MV-4-11 (cell line): ENCODE data around the gene MTCH1.

Experiments
- DNase-seq: peaks from one replicate; lab custom pipeline; 2025; lab: John Stamatoyannopoulos, UW

Gene MTCH1, protein sequence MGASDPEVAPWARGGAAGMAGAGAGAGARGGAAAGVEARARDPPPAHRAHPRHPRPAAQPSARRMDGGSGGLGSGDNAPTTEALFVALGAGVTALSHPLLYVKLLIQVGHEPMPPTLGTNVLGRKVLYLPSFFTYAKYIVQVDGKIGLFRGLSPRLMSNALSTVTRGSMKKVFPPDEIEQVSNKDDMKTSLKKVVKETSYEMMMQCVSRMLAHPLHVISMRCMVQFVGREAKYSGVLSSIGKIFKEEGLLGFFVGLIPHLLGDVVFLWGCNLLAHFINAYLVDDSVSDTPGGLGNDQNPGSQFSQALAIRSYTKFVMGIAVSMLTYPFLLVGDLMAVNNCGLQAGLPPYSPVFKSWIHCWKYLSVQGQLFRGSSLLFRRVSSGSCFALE

GRCh38 chr6:36985808-36986703 lies at the start of gene MTCH1:
Gene MTCH1 (minus strand): TSS chr6:36986196. CDS start chr6:36986173, 23 bp downstream.
- DNase-seq: peak; percentile 78

- no peak for DNase-seq
These were observed 48.1 kb upstream of the MTCH1 start for GRCh38 chr6:37033819-37034795.

DNA sequence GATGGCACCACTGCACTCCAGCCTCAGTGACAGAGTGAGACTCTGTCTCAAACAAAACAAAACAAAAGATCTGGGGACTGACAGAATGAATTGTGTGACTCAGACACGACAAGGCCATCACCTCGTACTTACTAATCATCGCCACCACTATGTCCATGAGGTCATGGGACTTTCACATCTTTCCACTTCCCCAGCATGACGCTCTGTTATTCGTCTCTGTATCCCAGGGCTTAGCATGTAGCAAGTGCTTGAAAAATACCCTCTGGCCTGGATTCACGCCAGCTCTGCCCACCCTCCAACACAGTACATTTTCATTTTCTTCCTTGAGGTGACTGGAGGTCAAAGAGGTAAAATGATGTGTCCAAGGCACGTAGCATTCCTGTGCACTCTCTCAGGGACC lies 47.3 kb upstream of the MTCH1 start:
- DNase-seq: peak; percentile 90

DNA sequence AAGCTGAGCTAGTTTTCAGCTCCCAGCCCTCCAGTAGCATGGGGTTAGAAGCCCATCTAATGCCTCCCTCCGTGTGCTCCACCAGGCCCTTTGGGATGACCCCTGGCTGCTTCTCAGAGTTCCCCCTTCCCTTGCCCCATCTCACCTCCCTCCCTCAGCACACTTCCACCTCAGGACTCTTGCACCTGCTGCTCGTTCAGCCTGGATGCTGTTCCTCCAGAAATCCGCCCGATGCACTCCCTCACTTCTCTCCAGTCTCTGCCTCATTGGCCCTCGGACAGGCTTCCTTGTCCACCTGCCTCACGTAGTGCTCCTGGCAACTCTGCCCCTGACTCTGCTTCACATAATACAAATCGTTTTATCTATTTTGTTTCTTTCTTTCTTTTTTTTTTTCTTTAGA lies 46.2 kb upstream of the MTCH1 start:
- DNase-seq: no peak

DNA sequence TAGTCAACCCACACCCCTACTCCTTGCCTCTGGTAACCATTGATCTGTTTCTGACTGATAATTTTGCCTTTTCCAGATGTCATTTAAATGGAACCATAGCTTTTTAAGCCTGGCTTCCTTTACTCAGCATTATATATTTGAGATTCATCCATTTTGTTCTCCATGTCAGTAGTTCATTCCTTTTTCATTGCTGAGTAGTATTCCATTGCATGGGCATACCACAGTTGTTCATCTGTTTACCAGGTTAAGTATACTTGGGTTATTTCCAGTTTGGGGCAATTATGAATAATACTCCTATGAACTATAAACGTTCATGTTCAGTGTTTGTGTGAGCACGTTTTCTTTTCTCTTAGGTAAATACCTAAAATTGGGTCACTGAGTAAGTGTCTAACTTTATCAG lies 44.6 kb upstream of the MTCH1 start:
- no peak for DNase-seq

DNA sequence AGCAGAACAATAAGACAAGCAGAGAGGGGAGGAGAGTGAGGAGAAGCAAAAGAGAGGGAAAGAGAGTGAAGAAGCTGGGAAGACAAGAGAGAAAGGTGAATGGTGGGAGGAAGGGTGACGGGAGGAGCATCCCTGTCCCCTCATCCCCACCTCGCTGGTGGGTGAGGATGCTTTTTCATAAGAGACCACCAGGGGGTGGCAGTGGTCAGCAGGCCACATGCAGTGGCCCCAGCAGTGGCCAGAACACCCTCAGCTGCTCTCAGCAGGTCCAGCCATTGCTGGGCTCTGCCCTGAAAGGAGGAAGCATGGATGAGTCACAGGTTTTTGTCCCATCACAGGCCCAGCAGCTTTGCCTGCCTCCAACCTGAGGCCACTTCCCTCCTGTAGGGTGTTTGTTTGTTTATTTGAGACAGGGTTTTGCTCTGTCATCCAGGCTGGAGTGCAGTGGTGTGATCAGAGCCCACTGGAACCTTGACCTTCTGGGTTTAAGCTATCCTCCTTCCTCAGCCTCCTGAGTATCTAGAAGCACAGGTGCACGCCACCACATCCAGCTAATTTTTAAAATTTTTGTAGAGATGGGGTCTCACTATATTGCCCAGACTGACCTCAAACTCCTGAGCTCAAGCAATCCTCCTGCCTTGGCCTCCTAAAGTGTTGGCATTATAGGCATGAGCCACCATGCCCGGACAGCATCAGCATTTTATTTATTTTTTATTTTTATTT lies 43.4 kb upstream of the MTCH1 start:
- peak; percentile 93 for DNase-seq

- DNase-seq: no peak
These were observed 41.9 kb upstream of the MTCH1 start for GRCh38 chr6:37027811-37028469.

- DNase-seq: no peak
These were observed 41.2 kb upstream of the MTCH1 start for GRCh38 chr6:37027036-37027720.

- peak; percentile 42 for DNase-seq
These were observed 39.8 kb upstream of the MTCH1 start for GRCh38 chr6:37025621-37026466.

GRCh38 chr6:37024656-37025337 lies 38.8 kb upstream of the MTCH1 start:
- peak; percentile 31 for DNase-seq

GRCh38 chr6:37022135-37022863 lies 36.3 kb upstream of the MTCH1 start:
- no peak for DNase-seq

DNA sequence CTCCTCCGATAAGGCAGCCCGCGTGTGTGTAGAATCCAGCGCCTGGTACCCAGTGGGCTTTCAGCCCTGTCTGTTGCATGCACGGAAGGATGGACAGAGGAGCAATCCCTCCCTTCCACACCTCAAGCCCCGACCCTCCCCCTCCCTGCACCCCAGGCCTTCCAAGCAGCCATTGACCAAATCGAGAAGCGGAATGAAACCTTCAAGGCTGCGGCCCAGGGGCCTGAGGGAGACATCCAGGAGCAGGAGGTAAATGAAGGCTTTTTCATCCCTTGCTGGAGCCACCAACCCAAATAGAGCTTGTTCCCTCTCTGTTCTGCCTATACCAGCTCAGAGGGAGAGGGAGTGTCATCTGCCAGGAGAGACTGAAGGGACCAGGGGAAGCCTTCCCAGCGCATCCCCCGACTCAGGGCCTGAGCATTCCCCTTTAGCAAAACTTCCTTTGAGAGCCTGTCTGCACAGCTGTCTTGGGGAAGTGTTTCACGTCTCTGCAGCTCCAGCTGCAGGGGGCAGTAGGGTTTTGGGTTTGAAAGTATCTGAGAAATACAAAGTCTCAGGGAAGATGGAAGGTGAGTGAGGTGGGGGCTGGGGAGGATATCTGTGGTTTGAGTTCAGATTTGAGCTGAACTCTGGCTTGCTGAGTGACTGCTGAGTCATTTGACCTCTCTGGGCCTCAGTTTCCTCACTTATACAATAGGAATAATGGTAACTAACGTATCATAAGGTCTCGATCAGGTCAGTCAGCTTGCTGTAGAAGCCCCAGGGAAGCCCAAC lies 35.5 kb upstream of the MTCH1 start:
- DNase-seq: peak; percentile 66

DNA sequence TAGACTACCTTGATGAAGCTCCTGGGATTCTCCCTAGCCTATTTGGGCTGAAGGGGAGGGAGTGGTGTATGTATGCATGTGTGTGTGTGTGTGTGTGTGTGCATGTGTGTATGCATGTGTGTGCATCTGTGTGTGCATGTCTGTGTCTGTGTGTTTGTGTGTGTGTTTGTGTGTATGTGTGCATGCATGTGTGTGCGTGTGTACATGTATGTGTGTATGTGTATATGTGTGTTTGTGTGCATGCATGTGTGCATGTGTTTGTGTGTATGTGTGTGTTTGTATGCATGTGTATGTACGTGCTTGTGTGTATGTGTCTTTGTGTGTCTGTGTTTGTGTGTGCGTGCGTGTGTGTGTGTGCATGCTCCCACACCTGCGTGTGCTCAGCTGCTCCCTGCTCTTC lies 34.8 kb upstream of the MTCH1 start:
- DNase-seq: no peak

GRCh38 chr6:37020381-37020780 lies 34.4 kb upstream of the MTCH1 start:
- DNase-seq: no peak

DNA sequence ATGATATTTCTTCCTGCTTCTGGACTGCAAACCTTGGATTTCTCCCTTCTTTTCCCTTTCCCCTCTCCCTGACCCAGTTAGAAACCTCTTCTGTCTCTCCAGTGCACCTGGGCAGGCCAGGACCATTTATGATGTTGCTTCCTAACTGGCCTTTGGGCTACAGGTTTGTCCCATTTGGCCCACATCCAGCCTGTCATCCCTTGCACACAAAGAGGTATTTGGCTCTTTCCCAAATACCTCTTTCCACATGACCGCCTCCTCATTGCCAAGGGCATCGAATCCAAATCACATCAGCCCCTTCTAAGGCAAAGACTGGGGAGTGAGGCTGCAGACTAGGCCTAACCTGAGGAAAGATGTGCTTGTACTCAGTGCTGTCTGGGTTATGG lies 33.1 kb upstream of the MTCH1 start:
- no peak for DNase-seq

DNA sequence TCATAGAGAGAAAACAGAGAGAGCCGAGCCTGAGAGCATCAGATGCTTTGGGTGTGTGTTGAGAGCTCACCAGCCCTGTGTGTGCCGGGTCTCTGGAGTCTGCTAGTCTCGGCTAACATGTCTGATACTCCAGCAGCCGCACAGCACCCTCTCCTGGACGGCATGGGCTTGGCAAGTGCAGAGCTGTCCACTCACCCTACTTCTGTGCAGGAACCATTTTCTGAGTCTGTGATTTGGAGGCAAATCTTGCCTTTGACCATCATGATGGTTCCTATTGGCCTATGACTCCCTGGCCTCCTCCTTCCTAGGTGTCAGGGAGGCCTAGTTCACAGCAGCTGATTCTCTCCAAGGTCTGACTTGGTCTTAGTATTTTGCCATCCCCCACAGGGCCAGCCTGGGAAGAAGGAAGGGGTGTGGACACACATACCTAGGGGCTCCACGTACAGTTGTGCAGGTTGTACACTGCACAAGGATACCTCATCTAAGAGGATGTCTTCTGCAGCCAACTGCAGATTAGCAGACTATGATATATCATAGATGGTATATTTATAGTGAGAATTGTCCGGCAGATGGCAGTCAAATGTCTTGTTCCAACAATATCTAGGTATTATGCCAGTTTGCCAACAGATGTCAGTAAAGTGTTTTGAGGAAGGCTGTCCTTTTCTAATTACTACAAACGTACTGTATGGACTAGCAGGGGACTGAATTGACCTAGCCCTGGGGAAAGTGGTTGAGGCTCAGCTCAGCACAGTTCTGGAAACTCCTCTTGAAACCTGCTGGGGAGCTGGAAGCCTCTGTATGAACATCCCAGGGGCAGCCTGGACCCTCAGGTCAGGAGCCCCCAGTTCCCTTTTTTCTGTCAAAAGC lies 32.4 kb upstream of the MTCH1 start:
- peak; percentile 89 for DNase-seq
